Prostate gland (tissue), 2 donors: ENCODE measurements around the gene PLCB3. TPM values are rescaled to one million over a fixed set of nuclear protein-coding genes. Genes with fewer than 3 reads are reported as not detected.
A peak's percentile ranks its signal among the peaks of the same experiment; 100 is the strongest.

Experiments used
- DNase-seq: peaks from one replicate; pipeline ENCODE4 v3.0.0-alpha.2; 2019; ENCODE audit warnings: low spot score
- H3K27ac ChIP-seq, 2 donors: fragments of 200-600 bp; sonication (generic); 2 replicates each; pipeline ENCODE4 v1.5.1; 2017 to 2019
- H3K27me3 ChIP-seq: fragments of 200-600 bp; sonication (generic); replicated peaks from 2 replicates; pipeline ENCODE4 v1.5.1; 2019; ENCODE audit not compliant: insufficient read depth
- H3K36me3 ChIP-seq, 2 donors: fragments of 200-600 bp; sonication (generic); 1 replicate in 1 of 2; 2 replicates in 1 of 2; pipeline versions ENCODE4 v1.5.1 to v1.8.1; 2017 to 2019
- H3K4me1 ChIP-seq: fragments of 200-600 bp; sonication (generic); replicated peaks from 2 replicates; pipeline ENCODE4 v1.5.1; 2019
- H3K4me3 ChIP-seq, 2 donors: fragments of 200-600 bp; sonication (generic); 2 replicates each; pipeline ENCODE4 v1.5.1; 2017 to 2019
- H3K9me3 ChIP-seq: fragments of 200-600 bp; sonication (generic); 2 replicates; pipeline ENCODE4 v1.5.1; 2017
- POLR2A ChIP-seq: fragments of 450-650 bp; IDR thresholded peaks from one replicate; pipeline ENCODE4 v1.6.1; 2016; ENCODE audit warnings: antibody characterized with exemption, mild to moderate bottlenecking
- POLR2AphosphoS5 ChIP-seq: sonication (generic); formaldehyde crosslinking; IDR thresholded peaks from one replicate; pipeline ENCODE4 v1.6.1; 2017; ENCODE audit warnings: antibody characterized with exemption
- WGBS: methylation state at CpG from one replicate; pipeline ENCODE4 v1.1.5; 2018; 5-methylcytosine and 5-hydroxymethylcytosine counted together
- intact Hi-C: fragments of 100-400 bp; cut with DNase I; formaldehyde crosslinking; loops from one replicate; pipeline ENCODE4 v1.14.2; 2022
- total RNA-seq, 2 donors: library from RNA; depleted of rRNA; stranded (reverse); fragments of >200 nt; gene quantifications; one replicate each; pipeline ENCODE4 v1.1.0, GENCODE V29; 2016
- TF ChIP-seq, protein P1 (sequence below), 4 experiments: fragments of 200-600 bp in 2 of 4; fragments of 450-650 bp in 2 of 4; sonication (generic) in 2 of 4; IDR thresholded peaks; 1 replicate in 3 of 4; 2 replicates in 1 of 4; pipeline ENCODE4 v1.5.1; 2016 to 2019; ENCODE audit warnings: antibody characterized with exemption in 4 of 4, mild to moderate bottlenecking in 2 of 4, moderate library complexity in 2 of 4

Gene PLCB3
- total RNA-seq, 2 donors from 2014 or later, result 26.3 to 43.1 TPM

DNA sequence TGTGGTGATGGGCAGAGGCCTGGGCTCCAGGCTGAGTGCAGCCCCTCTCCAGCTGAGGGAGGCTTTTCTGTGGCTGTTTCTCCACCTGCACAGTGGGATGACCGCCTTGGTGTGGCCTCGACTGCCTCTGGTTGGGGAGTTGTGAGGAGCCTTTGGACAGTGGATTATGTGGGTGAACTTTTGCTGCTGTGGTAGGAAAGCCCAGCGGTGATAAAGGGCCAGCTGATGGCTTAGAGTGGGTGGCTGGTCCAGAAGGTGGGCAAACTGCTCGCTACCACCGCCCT lies 52.6 kb downstream of the PLCB3 start:
- intact Hi-C loops, result loop anchor here (5.0 kb wide), 3 partner anchors 52 to 117 kb away; partner anchors contain the start of genes FERMT3, PLCB3 and STIP1
- 58% methylated on average over 5 of the region's 5 CpGs for WGBS
- H3K4me3 ChIP-seq, result peak overlapping the region in 1 of 2 donors; percentile 53
- peak overlapping the region; percentile 78 to 88 for H3K27ac ChIP-seq
- TF ChIP-seq, protein P1, sequence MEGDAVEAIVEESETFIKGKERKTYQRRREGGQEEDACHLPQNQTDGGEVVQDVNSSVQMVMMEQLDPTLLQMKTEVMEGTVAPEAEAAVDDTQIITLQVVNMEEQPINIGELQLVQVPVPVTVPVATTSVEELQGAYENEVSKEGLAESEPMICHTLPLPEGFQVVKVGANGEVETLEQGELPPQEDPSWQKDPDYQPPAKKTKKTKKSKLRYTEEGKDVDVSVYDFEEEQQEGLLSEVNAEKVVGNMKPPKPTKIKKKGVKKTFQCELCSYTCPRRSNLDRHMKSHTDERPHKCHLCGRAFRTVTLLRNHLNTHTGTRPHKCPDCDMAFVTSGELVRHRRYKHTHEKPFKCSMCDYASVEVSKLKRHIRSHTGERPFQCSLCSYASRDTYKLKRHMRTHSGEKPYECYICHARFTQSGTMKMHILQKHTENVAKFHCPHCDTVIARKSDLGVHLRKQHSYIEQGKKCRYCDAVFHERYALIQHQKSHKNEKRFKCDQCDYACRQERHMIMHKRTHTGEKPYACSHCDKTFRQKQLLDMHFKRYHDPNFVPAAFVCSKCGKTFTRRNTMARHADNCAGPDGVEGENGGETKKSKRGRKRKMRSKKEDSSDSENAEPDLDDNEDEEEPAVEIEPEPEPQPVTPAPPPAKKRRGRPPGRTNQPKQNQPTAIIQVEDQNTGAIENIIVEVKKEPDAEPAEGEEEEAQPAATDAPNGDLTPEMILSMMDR (IDR thresholded peaks at IDR 0.05), result no peak
- TF ChIP-seq POLR2AphosphoS5 (no peak), POLR2A (no peak)
- no peaks in the 10 kb centered on the region for H3K36me3 ChIP-seq
- H3K4me1 ChIP-seq, result peaks cover 17% of the 10 kb centered on the region
- DNase-seq, result no peak
- no peaks in the 10 kb centered on the region for H3K9me3 ChIP-seq
- H3K27me3 ChIP-seq, result peaks cover 5% of the 10 kb centered on the region

DNA sequence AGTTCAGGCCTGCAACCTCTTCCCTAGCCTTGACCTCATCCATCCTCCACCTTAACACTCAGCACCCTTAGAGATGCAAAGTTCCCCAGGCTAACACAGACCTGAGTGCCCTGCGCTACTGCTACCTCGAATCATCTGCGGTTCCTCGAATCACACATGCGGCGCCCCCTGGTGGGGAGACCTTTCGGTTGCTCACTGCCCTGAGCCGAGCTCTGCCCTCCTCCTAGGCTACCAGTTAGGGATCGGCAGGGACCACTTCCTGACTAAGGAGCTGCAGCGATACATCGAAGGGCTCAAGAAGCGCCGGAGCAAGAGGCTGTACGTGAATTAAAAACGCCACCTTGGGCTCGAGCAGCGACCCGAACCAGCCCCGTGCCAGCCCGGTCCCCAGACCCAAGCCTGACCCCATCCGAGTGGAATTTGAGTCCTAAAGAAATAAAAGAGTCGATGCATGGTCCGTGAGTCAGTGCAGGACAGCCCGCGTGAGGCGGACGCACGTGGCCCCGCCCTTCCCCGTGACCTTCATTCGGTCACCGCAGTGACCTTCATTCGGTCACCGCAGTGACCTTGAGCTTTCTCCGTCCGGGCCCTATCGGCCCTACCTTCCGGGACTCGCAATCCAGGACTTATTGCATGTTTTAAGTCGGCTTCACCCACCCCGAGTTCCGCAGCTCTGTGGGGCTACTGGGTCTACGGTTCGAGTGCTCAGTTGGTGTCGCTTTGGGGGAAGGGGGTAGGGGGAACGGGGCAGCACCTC lies 53.2 kb downstream of the PLCB3 start:
- intact Hi-C loops, result loop anchor here (5.0 kb wide), 3 partner anchors 52 to 117 kb away; partner anchors contain the start of genes FERMT3, PLCB3 and STIP1
- H3K4me1 ChIP-seq, result peaks cover 14% of the 10 kb centered on the region

DNA sequence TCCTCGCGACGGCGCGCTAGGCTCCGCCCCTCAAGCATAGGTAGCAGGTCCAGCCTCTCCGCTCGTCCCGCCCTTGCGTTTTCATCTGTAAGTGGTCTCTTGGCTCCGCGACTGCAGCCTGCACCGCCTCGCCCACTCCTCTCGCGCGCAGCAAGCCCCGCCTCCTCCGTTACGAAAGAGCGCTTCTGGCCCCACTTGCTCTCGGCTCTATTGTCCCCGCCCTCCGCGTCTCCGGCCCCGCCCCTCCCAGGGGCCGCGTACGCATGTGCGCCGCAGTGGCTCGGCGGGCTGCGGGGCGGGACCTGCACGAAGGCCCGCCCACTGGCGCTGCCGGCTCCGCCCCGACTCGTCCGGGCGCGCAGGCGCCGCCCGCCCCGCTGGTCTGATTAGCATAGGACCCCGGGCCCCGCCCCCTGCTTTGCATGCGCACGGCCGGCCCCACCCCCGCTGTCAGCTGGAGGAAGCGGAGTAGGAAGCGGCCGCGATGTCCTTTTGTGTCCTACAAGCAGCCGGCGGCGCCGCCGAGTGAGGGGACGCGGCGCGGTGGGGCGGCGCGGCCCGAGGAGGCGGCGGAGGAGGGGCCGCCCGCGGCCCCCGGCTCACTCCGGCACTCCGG lies 53.9 kb downstream of the PLCB3 start, which contains the start of gene ESRRA:
Gene ESRRA, plus strand, starts transcription at position 450 of the 616 bp plus-strand sequence. CDS start 1,656 bp downstream, outside the sequence.
- no peaks in the 10 kb centered on the region for H3K36me3 ChIP-seq
- intact Hi-C loops, result no loop called here
- TF ChIP-seq POLR2AphosphoS5 (peak; percentile 86), POLR2A (peak; percentile 47)
- TF ChIP-seq, protein P1 (IDR thresholded peaks at IDR 0.05), result peak in 2 of 4 experiments; percentile 5 to 23
- H3K27ac ChIP-seq, result peak within 1 kb of the TSS; percentile 78 to 88
- peak within 1 kb of the TSS; percentile 53 to 69 for H3K4me3 ChIP-seq
- peaks cover 9% of the 10 kb centered on the region for H3K4me1 ChIP-seq
- H3K27me3 ChIP-seq, result no peaks in the 10 kb centered on the region
- no peaks in the 10 kb centered on the region for H3K9me3 ChIP-seq
- WGBS, result under 1% methylated on average over 77 of the region's 81 CpGs
- DNase-seq, result peak; percentile 100

More for the DNA sequence above, 53.2 kb downstream of the PLCB3 start:
- H3K27me3 ChIP-seq, result peaks cover 5% of the 10 kb centered on the region
- TF ChIP-seq, protein P1 (IDR thresholded peaks at IDR 0.05), result peak; percentile 83 to 94 (median 89)
- TF ChIP-seq POLR2A (no peak), POLR2AphosphoS5 (peak; percentile 54)
- no peaks in the 10 kb centered on the region for H3K9me3 ChIP-seq
- no peaks in the 10 kb centered on the region for H3K36me3 ChIP-seq
- peak; percentile 91 for DNase-seq
- peak overlapping the region; percentile 78 to 88 for H3K27ac ChIP-seq
- peak overlapping the region; percentile 53 to 69 for H3K4me3 ChIP-seq
- under 1% methylated on average over 46 of the region's 46 CpGs for WGBS

DNA sequence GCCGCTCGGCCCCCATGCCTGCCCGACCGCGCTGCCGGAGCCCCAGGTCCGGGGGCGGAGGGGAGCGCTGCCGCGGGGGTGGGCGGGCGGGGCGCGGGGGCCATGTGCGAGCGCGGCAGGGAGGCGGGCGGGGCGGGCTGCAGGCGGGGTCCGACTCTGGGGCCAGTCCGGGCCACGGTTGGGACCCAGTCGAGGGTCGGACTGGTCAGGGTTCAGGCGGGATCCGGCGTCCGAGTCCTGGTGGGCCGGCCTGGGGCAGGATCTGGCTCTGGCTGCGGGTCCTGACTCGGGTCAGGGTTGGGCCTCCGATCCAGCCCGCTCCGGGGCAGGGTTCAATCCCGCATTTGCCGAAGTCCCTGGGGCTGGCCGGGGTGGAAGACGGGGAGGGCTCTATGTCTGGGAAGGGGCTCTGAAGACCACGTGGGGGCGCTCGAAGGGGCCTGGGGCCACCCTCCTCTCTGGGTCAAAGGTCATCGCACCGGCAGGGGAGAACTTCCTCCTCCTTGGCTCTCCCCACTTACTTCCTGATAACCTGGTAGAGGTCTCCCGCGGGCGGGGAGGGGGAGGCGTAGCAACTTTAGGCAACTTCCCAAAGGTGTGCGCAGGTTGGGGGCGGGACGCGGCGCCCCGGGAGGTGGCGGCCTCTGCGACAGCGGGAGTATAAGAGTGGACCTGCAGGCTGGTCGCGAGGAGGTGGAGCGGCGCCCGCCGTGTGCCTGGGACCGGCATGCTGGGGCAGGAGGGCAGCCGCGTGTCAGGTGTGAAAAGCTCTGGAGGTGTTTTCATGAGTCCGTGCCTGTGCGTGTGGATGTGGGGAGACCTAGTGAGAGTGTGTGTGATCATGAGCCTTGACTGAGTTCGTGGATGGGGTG lies 54.6 kb downstream of the PLCB3 start:
- no peaks in the 10 kb centered on the region for H3K9me3 ChIP-seq
- TF ChIP-seq POLR2AphosphoS5, result peak; percentile 41
- TF ChIP-seq, protein P1 (IDR thresholded peaks at IDR 0.05), result peak in 2 of 4 experiments; percentile 38 to 40
- peak; percentile 69 for TF ChIP-seq POLR2A
- intact Hi-C loops, result no loop called here
- H3K27ac ChIP-seq, result peak overlapping the region; percentile 75 to 78
- DNase-seq, result peak; percentile 38
- no peaks in the 10 kb centered on the region for H3K36me3 ChIP-seq
- H3K4me3 ChIP-seq, result peak overlapping the region; percentile 53 to 69
- H3K4me1 ChIP-seq, result peaks cover 2% of the 10 kb centered on the region
- no peaks in the 10 kb centered on the region for H3K27me3 ChIP-seq
- WGBS, result 2% methylated on average over 32 of the region's 71 CpGs
